HG03196 (cell line): ENCODE data around the gene AP5S1.
"Not testable (repeated sequence)": the region's sequence is repeated elsewhere in the genome, so short reads cannot be mapped to it uniquely, and the experiment has no call there.

Experiments used
- ATAC-seq: cut with Tn5 transposase; IDR thresholded peaks from one replicate; pipeline ENCODE4 v1.9.1; 2021; ENCODE audit not compliant: unreplicated experiment

AP5S1 gene

GRCh38 chr20:3789201-3789600 lies 31.1 kb upstream of the AP5S1 start:
- not testable (repeated sequence) for ATAC-seq

GRCh38 chr20:3794168-3794567 lies 26.2 kb upstream of the AP5S1 start:
- not testable (repeated sequence) for ATAC-seq

- no peak for ATAC-seq
Observed at GRCh38 chr20:3794701-3795420, 25.5 kb upstream of the AP5S1 start.

- ATAC-seq, result peak; percentile 50
Observed at GRCh38 chr20:3795511-3796468, 24.6 kb upstream of the AP5S1 start, which contains the start of gene CDC25B. TSS of gene CDC25B (plus strand) at chr20:3796310. CDS start at chr20:3796532, 222 bp downstream.

GRCh38 chr20:3796477-3797225 lies 23.7 kb upstream of the AP5S1 start:
- ATAC-seq, result peak; percentile 5

- ATAC-seq, result no peak
Observed at GRCh38 chr20:3797226-3797545, 23.2 kb upstream of the AP5S1 start.

GRCh38 chr20:3797592-3798372 lies 22.6 kb upstream of the AP5S1 start:
- no peak for ATAC-seq

- no peak for ATAC-seq
Observed at GRCh38 chr20:3798373-3798768, 22.0 kb upstream of the AP5S1 start.

GRCh38 chr20:3798908-3799248 lies 21.5 kb upstream of the AP5S1 start:
- no peak for ATAC-seq

- ATAC-seq, result no peak
Observed at GRCh38 chr20:3800256-3800877, 20.0 kb upstream of the AP5S1 start.

- ATAC-seq, result no peak
Observed at GRCh38 chr20:3800878-3801260, 19.5 kb upstream of the AP5S1 start.

- no peak for ATAC-seq
Observed at GRCh38 chr20:3801299-3801698, 19.0 kb upstream of the AP5S1 start.

GRCh38 chr20:3801846-3802245 lies 18.5 kb upstream of the AP5S1 start:
- ATAC-seq, result no peak

GRCh38 chr20:3802524-3803239 lies 17.7 kb upstream of the AP5S1 start:
- no peak for ATAC-seq

GRCh38 chr20:3803289-3803688 lies 17.1 kb upstream of the AP5S1 start:
- ATAC-seq, result no peak

GRCh38 chr20:3803854-3804253 lies 16.5 kb upstream of the AP5S1 start:
- ATAC-seq, result no peak

- ATAC-seq, result no peak
Observed at GRCh38 chr20:3804254-3804751, 16.0 kb upstream of the AP5S1 start.

GRCh38 chr20:3804781-3805180 lies 15.6 kb upstream of the AP5S1 start:
- no peak for ATAC-seq

- ATAC-seq, result no peak
Observed at GRCh38 chr20:3808544-3808943, 11.8 kb upstream of the AP5S1 start.
